Stimulated activated CD4-positive, alpha-beta T cell treated with anti-CD3 and anti-CD28 coated beads, Interleukin-1b, Interleukin-23, amount 100 ng/mL, for 1 hour (primary cell): ENCODE measurements around the gene MAB21L3.

ENCODE experiments used
- DNase-seq, 2 donors: peaks; one replicate each; pipeline ENCODE4 v3.0.0-alpha.2; 2020; ENCODE audit warnings: low read depth in 2 of 2

Gene MAB21L3

GRCh38 chr1:116166011-116166571, 54.9 kb downstream of the MAB21L3 start:
- no peak for DNase-seq

- no peak for DNase-seq
These were observed 55.5 kb downstream of the MAB21L3 start for GRCh38 chr1:116166655-116167054.

- DNase-seq = no peak
These were observed 56.6 kb downstream of the MAB21L3 start for GRCh38 chr1:116167625-116168276.

GRCh38 chr1:116168277-116169032, 57.3 kb downstream of the MAB21L3 start:
- peak; percentile 56 to 76 for DNase-seq

GRCh38 chr1:116169898-116170297, 58.7 kb downstream of the MAB21L3 start:
- DNase-seq = no peak

GRCh38 chr1:116170721-116171589, 59.8 kb downstream of the MAB21L3 start:
- no peak for DNase-seq

- DNase-seq = no peak
These were observed 61.5 kb downstream of the MAB21L3 start for GRCh38 chr1:116172666-116173065.

GRCh38 chr1:116175611-116176010, 64.4 kb downstream of the MAB21L3 start:
- DNase-seq = no peak

GRCh38 chr1:116176306-116176789, 65.1 kb downstream of the MAB21L3 start:
- DNase-seq = no peak

GRCh38 chr1:116177861-116178260, 66.7 kb downstream of the MAB21L3 start:
- DNase-seq = no peak

- no peak for DNase-seq
These were observed 67.6 kb downstream of the MAB21L3 start for GRCh38 chr1:116178837-116179236.

GRCh38 chr1:116179419-116179818, 68.2 kb downstream of the MAB21L3 start:
- DNase-seq = no peak

- DNase-seq = no peak
These were observed 68.8 kb downstream of the MAB21L3 start for GRCh38 chr1:116179964-116180363.

GRCh38 chr1:116182019-116182714, 71.0 kb downstream of the MAB21L3 start:
- no peak for DNase-seq
